Astrocyte (in vitro differentiated cells and primary cell): ENCODE data around the gene PSAP. TPM values are rescaled to one million over a fixed set of nuclear protein-coding genes. Genes with fewer than 3 reads are reported as not detected.

Experiments used
- DNase-seq: peaks from one replicate; pipeline ENCODE4 v3.0.0-alpha.2; 2010; ENCODE audit warnings: low read depth
- FAIRE-seq: peaks from 2 replicates; lab custom pipeline; 2011; peaks lifted over from hg19 to GRCh38; lab: Jason Lieb, UNC
- H2AFZ ChIP-seq: 2 replicates; pipeline ENCODE4 v1.6.0; 2012; ENCODE audit warnings: low read depth, low read length, inconsistent platforms
- H3K27ac ChIP-seq: 2 replicates; pipeline ENCODE4 v1.5.1; 2011; ENCODE audit warnings: low read depth, low read length, inconsistent platforms
- H3K27me3 ChIP-seq: 2 replicates; pipeline ENCODE4 v1.6.0; 2011; ENCODE audit warnings: low read length, inconsistent platforms; ENCODE audit not compliant: insufficient read depth
- H3K36me3 ChIP-seq: 2 replicates; pipeline ENCODE4 v1.5.1; 2011; ENCODE audit warnings: low read length, inconsistent platforms; ENCODE audit not compliant: insufficient read depth
- H3K4me1 ChIP-seq: 2 replicates; pipeline ENCODE4 v1.5.1; 2011; ENCODE audit warnings: low read length, inconsistent platforms; ENCODE audit not compliant: insufficient read depth
- H3K4me2 ChIP-seq: 2 replicates; pipeline ENCODE4 v1.6.0; 2012; ENCODE audit warnings: low read length, inconsistent platforms
- H3K4me3 ChIP-seq: 2 replicates; pipeline ENCODE4 v1.5.1; 2011; ENCODE audit warnings: low read depth, mild to moderate bottlenecking, low read length, inconsistent platforms; ENCODE audit not compliant: insufficient read depth
- H3K79me2 ChIP-seq: 2 replicates; pipeline ENCODE4 v1.6.0; 2012; ENCODE audit warnings: mild to moderate bottlenecking, low read length, inconsistent platforms; ENCODE audit not compliant: insufficient read depth
- H3K9ac ChIP-seq: 2 replicates; pipeline ENCODE4 v1.6.0; 2012; ENCODE audit warnings: mild to moderate bottlenecking, low read length, inconsistent platforms
- H3K9me3 ChIP-seq: 2 replicates; pipeline ENCODE4 v1.5.1; 2012; ENCODE audit warnings: low read depth, mild to moderate bottlenecking, low read length, inconsistent platforms; ENCODE audit not compliant: insufficient read depth
- H4K20me1 ChIP-seq: 2 replicates; pipeline ENCODE4 v1.6.0; 2012; ENCODE audit warnings: low read length, inconsistent platforms; ENCODE audit not compliant: insufficient read depth
- H3K27ac Mint-ChIP-seq: one replicate; pipeline ENCODE4 v1.8.0; 2021; ENCODE audit warnings: mild to moderate bottlenecking, mixed read lengths; ENCODE audit not compliant: unreplicated experiment
- H3K27me3 Mint-ChIP-seq: one replicate; pipeline ENCODE4 v1.8.0; 2021; ENCODE audit warnings: low read depth, mixed read lengths; ENCODE audit not compliant: unreplicated experiment
- H3K36me3 Mint-ChIP-seq: one replicate; pipeline ENCODE4 v1.8.0; 2021; ENCODE audit warnings: low read depth, mixed read lengths; ENCODE audit not compliant: unreplicated experiment
- H3K4me1 Mint-ChIP-seq: one replicate; pipeline ENCODE4 v1.8.0; 2021; ENCODE audit warnings: low read depth, mixed read lengths; ENCODE audit not compliant: unreplicated experiment
- H3K4me3 Mint-ChIP-seq: one replicate; pipeline ENCODE4 v1.8.0; 2021; ENCODE audit warnings: mild to moderate bottlenecking, moderate library complexity, mixed read lengths; ENCODE audit not compliant: unreplicated experiment
- H3K9me3 Mint-ChIP-seq: one replicate; pipeline ENCODE4 v1.8.0; 2021; ENCODE audit warnings: mild to moderate bottlenecking, mixed read lengths; ENCODE audit not compliant: unreplicated experiment
- EZH2 ChIP-seq: IDR thresholded peaks from 2 replicates; pipeline ENCODE4 v1.6.1; 2012; ENCODE audit warnings: mild to moderate bottlenecking, low read length, inconsistent platforms; ENCODE audit not compliant: insufficient read depth
- total RNA-seq: library from RNA; stranded (reverse); gene quantifications from 2 replicates; pipeline ENCODE4 v1.2.1, GENCODE V29; 2021
- TF ChIP-seq, protein P1 (sequence below): IDR thresholded peaks from 2 replicates; pipeline ENCODE4 v1.5.1; 2011; ENCODE audit warnings: low read depth, mild to moderate bottlenecking, inconsistent platforms, low read length, moderate library complexity; ENCODE audit not compliant: insufficient read depth

Gene PSAP
- total RNA-seq, 1 donor from 2014 or later = 1,120 TPM

DNA sequence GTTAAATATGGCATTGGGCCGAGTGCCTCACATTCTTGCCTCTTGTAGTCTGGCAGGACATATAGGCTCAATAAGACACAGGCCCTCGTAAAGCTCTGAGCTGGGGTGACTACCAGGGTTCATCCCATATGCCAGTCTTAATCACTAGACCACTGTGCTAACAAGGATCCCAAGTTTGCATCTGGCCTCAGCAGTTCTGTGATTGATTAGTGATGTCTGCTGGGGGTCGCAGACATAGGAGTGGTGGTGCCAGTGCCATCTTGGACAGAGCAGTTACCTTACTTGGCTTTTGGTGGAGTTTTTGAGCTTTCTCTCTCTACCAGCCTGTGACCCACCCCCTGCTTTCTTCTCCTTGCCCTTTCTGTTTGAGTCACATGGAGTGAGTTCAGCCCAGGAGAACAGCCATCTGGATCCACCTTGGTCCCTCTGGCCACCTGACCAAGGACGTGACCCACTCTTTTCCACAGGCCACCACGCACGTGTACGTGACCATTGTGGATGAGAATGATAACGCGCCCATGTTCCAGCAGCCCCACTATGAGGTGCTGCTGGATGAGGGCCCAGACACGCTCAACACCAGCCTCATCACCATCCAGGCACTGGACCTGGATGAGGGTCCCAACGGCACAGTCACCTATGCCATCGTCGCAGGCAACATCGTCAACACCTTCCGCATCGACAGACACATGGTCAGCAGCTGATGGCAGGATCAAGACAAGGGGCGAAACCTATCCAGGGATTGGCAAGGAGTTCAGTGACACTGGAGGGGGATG is 73.7 kb downstream of the PSAP start:
- no peak overlapping the region for H2AFZ ChIP-seq
- no peak for DNase-seq
- Mint-ChIP-seq H3K27me3 (peaks cover 61% of the 10 kb centered on the region), H3K4me3 (no peak overlapping the region), H3K9me3 (peaks cover 3% of the 10 kb centered on the region), H3K4me1 (peaks cover 4% of the 10 kb centered on the region), H3K27ac (no peak overlapping the region), H3K36me3 (peaks cover 1% of the 10 kb centered on the region)
- H3K79me2 ChIP-seq = no peaks in the 10 kb centered on the region
- no peak overlapping the region for H3K4me3 ChIP-seq
- H4K20me1 ChIP-seq = no peaks in the 10 kb centered on the region
- no peak for TF ChIP-seq EZH2
- TF ChIP-seq, protein P1, sequence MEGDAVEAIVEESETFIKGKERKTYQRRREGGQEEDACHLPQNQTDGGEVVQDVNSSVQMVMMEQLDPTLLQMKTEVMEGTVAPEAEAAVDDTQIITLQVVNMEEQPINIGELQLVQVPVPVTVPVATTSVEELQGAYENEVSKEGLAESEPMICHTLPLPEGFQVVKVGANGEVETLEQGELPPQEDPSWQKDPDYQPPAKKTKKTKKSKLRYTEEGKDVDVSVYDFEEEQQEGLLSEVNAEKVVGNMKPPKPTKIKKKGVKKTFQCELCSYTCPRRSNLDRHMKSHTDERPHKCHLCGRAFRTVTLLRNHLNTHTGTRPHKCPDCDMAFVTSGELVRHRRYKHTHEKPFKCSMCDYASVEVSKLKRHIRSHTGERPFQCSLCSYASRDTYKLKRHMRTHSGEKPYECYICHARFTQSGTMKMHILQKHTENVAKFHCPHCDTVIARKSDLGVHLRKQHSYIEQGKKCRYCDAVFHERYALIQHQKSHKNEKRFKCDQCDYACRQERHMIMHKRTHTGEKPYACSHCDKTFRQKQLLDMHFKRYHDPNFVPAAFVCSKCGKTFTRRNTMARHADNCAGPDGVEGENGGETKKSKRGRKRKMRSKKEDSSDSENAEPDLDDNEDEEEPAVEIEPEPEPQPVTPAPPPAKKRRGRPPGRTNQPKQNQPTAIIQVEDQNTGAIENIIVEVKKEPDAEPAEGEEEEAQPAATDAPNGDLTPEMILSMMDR = no peak
- no peak overlapping the region for H3K9ac ChIP-seq
- no peak overlapping the region for H3K4me2 ChIP-seq
- H3K27ac ChIP-seq = no peak overlapping the region
- H3K36me3 ChIP-seq = no peaks in the 10 kb centered on the region
- peaks cover 2% of the 10 kb centered on the region for H3K27me3 ChIP-seq
- no peaks in the 10 kb centered on the region for H3K9me3 ChIP-seq
- no peak for FAIRE-seq
- peaks cover 15% of the 10 kb centered on the region for H3K4me1 ChIP-seq

DNA sequence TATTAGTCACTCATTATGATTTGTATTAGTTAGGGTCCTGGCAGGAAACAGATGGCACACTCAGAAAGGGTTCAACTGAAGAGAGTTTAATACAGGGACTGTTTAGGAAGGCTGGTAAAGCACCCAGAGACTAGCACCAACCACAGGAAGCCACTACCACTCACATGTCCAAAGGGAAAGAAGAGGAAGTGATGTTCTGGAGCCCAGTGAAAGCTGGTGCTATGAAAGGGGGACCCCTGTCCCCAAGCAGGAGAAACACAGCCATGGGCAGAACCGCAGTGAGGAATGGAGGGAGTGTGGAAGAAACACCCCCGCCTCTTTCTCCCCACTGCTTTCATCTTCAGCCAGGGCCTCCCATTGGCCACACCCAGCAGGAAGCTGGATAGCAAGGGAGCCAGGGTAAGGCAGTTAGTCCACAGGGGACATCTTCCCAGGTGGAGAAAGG is 74.5 kb downstream of the PSAP start:
- Mint-ChIP-seq H3K4me1 (peaks cover 4% of the 10 kb centered on the region), H3K4me3 (no peak overlapping the region), H3K27me3 (peaks cover 61% of the 10 kb centered on the region), H3K36me3 (peaks cover 1% of the 10 kb centered on the region), H3K9me3 (peaks cover 3% of the 10 kb centered on the region), H3K27ac (no peak overlapping the region)
- H3K79me2 ChIP-seq = no peaks in the 10 kb centered on the region
- FAIRE-seq (no peak), DNase-seq (no peak)
- no peaks in the 10 kb centered on the region for H3K9me3 ChIP-seq
- no peaks in the 10 kb centered on the region for H3K27me3 ChIP-seq
- H4K20me1 ChIP-seq = no peaks in the 10 kb centered on the region
- H3K27ac ChIP-seq = no peak overlapping the region
- no peak overlapping the region for H2AFZ ChIP-seq
- H3K4me2 ChIP-seq = no peak overlapping the region
- peaks cover 20% of the 10 kb centered on the region for H3K4me1 ChIP-seq
- no peak overlapping the region for H3K4me3 ChIP-seq
- TF ChIP-seq, protein P1 = no peak
- TF ChIP-seq EZH2 = no peak
- no peak overlapping the region for H3K9ac ChIP-seq
- H3K36me3 ChIP-seq = no peaks in the 10 kb centered on the region
